Tibial artery (tissue), 4 donors: ENCODE measurements around the gene NOL9.

Source experiments
- DNase-seq, 2 donors: peaks; one replicate each; pipeline ENCODE4 v3.0.0-alpha.2; 2019
- H3K27ac ChIP-seq, 2 donors: fragments of 200-600 bp; sonication (generic) in 1 of 2; 1 replicate in 1 of 2; 2 replicates in 1 of 2; pipeline ENCODE4 v1.5.1; 2018 to 2019; ENCODE audit warnings: mild to moderate bottlenecking in 1 of 2
- H3K27me3 ChIP-seq, 2 donors: fragments of 200-600 bp; sonication (generic) in 1 of 2; one replicate each; pipeline versions ENCODE4 v1.5.1 to v1.6.0; 2016 to 2019
- H3K36me3 ChIP-seq, 3 donors: fragments of 200-600 bp; sonication (generic) in 2 of 3; one replicate each; pipeline ENCODE4 v1.5.1; 2016 to 2019; ENCODE audit warnings: mild to moderate bottlenecking in 2 of 3
- H3K4me1 ChIP-seq, 4 donors: fragments of 200-600 bp; sonication (generic) in 2 of 4; 1 replicate in 3 of 4; 2 replicates in 1 of 4; pipeline ENCODE4 v1.5.1; 2016 to 2019
- H3K4me3 ChIP-seq, 2 donors: fragments of 200-600 bp; sonication (generic) in 1 of 2; 1 replicate in 1 of 2; 2 replicates in 1 of 2; pipeline ENCODE4 v1.5.1; 2018 to 2019; ENCODE audit warnings: mild to moderate bottlenecking in 2 of 2
- H3K9me3 ChIP-seq, 3 donors: fragments of 200-600 bp; sonication (generic) in 1 of 3; one replicate each; pipeline ENCODE4 v1.5.1; 2016 to 2019
- intact Hi-C: fragments of 100-400 bp; cut with DNase I; formaldehyde crosslinking; loops from one replicate; pipeline ENCODE4 v1.15.0; 2023; ENCODE audit warnings: low total_unique reads
- TF ChIP-seq, protein P1 (sequence below), 2 experiments: fragments of 200-600 bp in 1 of 2; fragments of 450-650 bp in 1 of 2; IDR thresholded peaks; one replicate each; pipeline ENCODE4 v1.5.1; 2017 to 2019; ENCODE audit warnings: antibody characterized with exemption in 2 of 2, mild to moderate bottlenecking in 1 of 2, moderate library complexity in 1 of 2

NOL9 gene

DNA sequence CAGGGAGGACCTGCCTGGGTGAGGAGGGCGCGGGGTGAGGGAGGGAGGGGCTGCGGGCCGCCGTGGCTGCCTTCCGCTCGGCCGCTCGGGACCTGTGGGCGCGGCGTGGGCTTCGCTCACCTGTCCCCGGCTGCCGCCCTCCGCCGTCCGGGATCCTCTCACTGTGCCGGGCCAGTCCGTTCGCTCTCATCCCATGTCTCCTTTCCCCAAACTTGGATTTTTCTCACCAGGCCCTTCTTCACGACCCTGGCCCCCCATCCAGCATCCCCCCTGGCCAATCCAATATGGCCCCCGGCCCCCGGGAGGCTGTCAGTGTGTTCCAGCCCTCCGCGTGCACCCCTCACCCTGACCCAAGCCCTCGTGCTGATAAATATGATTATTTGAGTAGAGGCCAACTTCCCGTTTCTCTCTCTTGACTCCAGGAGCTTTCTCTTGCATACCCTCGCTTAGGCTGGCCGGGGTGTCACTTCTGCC, 25.8 kb upstream of the NOL9 start:
- Histone ChIP-seq H3K27ac (peak overlapping the region; percentile 95 to 96), H3K4me1 (peaks cover 8 to 46% (median 32%) of the 10 kb centered on the region in 4 donors), H3K9me3 (no peaks in the 10 kb centered on the region), H3K4me3 (peak overlapping the region; percentile 88 to 91), H3K36me3 (peaks cover 0 to 6% (median 0%) of the 10 kb centered on the region in 3 donors), H3K27me3 (no peaks in the 10 kb centered on the region)
- intact Hi-C loops, result loop anchor here (10.0 kb wide), 1 partner anchor 55 kb away; no protein-coding TSS in a partner anchor
- no peak for DNase-seq
- TF ChIP-seq, protein P1, sequence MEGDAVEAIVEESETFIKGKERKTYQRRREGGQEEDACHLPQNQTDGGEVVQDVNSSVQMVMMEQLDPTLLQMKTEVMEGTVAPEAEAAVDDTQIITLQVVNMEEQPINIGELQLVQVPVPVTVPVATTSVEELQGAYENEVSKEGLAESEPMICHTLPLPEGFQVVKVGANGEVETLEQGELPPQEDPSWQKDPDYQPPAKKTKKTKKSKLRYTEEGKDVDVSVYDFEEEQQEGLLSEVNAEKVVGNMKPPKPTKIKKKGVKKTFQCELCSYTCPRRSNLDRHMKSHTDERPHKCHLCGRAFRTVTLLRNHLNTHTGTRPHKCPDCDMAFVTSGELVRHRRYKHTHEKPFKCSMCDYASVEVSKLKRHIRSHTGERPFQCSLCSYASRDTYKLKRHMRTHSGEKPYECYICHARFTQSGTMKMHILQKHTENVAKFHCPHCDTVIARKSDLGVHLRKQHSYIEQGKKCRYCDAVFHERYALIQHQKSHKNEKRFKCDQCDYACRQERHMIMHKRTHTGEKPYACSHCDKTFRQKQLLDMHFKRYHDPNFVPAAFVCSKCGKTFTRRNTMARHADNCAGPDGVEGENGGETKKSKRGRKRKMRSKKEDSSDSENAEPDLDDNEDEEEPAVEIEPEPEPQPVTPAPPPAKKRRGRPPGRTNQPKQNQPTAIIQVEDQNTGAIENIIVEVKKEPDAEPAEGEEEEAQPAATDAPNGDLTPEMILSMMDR (IDR thresholded peaks at IDR 0.05), result no peak

DNA sequence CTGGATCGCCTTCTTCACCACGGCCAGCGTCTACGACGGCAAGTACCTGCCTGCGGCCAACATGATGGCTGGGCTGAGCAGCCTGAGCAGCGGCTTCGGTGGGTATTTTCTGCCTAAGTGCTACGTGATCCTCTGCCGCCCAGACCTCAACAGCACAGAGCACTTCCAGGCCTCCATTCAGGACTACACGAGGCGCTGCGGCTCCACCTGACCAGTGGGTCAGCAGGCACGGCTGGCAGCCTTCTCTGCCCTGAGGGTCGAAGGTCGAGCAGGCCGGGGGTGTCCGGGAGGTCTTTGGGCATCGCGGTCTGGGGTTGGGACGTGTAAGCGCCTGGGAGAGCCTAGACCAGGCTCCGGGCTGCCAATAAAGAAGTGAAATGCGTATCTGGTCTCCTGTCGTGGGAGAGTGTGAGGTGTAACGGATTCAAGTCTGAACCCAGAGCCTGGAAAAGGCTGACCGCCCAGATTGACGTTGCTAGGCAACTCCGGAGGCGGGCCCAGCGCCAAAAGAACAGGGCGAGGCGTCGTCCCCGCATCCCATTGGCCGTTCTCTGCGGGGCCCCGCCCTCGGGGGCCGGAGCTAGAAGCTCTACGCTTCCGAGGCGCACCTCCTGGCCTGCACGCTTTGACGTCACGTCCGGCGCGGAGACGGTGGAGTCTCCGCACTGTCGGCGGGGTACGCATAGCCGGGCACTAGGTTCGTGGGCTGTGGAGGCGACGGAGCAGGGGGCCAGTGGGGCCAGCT, 25.2 kb upstream of the NOL9 start, which contains the start of gene ZBTB48:
Gene ZBTB48, plus strand, starts transcription at position 621 of the 745 bp plus-strand sequence. CDS start 616 bp downstream, outside the sequence.
- peak; percentile 99 to 100 for DNase-seq
- intact Hi-C loops, result loop anchor here (10.0 kb wide), 1 partner anchor 55 kb away; no protein-coding TSS in a partner anchor
- Histone ChIP-seq H3K4me1 (peaks cover 8 to 46% (median 32%) of the 10 kb centered on the region in 4 donors), H3K9me3 (no peaks in the 10 kb centered on the region), H3K27ac (peak within 1 kb of the TSS; percentile 95 to 96), H3K4me3 (peak within 1 kb of the TSS; percentile 88 to 91), H3K36me3 (peaks cover 0 to 6% (median 0%) of the 10 kb centered on the region in 3 donors), H3K27me3 (no peaks in the 10 kb centered on the region)
- TF ChIP-seq, protein P1 (IDR thresholded peaks at IDR 0.05), result peak in 1 of 2 experiments; percentile 4

DNA sequence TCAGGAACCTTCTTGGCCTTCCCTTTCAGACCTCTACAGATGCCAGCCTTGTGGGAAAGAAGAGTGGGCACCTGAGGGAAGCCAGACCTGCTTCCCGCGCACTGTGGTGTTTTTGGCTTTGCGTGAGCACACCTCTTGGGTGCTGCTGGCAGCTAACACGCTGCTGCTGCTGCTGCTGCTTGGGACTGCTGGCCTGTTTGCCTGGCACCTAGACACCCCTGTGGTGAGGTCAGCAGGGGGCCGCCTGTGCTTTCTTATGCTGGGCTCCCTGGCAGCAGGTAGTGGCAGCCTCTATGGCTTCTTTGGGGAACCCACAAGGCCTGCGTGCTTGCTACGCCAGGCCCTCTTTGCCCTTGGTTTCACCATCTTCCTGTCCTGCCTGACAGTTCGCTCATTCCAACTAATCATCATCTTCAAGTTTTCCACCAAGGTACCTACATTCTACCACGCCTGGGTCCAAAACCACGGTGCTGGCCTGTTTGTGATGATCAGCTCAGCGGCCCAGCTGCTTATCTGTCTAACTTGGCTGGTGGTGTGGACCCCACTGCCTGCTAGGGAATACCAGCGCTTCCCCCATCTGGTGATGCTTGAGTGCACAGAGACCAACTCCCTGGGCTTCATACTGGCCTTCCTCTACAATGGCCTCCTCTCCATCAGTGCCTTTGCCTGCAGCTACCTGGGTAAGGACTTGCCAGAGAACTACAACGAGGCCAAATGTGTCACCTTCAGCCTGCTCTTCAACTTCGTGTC, 24.5 kb upstream of the NOL9 start:
- TF ChIP-seq, protein P1 (IDR thresholded peaks at IDR 0.05), result no peak
- Histone ChIP-seq H3K27me3 (peaks cover 0 to 2% of the 10 kb centered on the region in 2 donors), H3K27ac (peak overlapping the region; percentile 95 to 96), H3K4me1 (peaks cover 8 to 40% (median 32%) of the 10 kb centered on the region in 4 donors), H3K36me3 (peaks cover 0 to 6% (median 0%) of the 10 kb centered on the region in 3 donors), H3K9me3 (no peaks in the 10 kb centered on the region), H3K4me3 (peak overlapping the region; percentile 88 to 91)
- no peak for DNase-seq
- intact Hi-C loops, result no loop called here

DNA sequence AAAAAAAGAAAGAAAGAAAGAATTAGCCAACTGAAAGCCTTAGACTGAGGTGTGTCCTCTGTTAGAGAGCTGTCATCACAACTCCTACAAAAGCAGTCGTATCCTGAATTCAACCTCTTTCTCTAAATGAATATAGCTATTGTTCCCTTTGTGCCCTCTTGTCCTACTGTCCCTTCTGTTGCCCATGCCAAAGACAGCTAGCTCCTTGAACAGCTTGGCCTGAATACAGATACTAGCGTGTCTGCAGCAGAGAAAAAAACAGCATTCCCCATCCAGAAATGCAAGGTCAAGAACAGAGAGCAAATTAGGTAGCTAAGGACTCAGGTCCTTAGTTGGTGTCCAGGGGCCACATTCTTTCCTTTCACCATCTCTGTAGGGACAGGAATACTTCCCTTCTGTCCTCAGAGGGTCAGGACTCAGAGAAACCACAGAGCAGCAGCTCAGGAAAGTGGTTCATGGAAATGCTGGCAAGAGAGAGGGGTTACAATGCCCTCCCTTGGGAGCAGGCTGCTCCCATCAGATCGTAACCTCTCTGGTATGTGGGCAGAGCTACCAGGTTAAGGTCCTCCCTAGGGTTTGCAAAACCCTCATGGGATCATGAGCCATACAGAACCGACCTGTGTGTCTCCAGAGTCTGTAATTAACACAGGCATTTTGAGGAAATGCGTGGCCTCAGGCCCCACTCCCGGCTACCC, 23.7 kb upstream of the NOL9 start:
- no peaks in the 10 kb centered on the region for H3K9me3 ChIP-seq
- peaks cover 0 to 3% (median 0%) of the 10 kb centered on the region in 3 donors for H3K36me3 ChIP-seq
- intact Hi-C loops, result no loop called here
- H3K27me3 ChIP-seq, result peaks cover 0 to 2% of the 10 kb centered on the region in 2 donors
- peaks cover 8 to 40% (median 32%) of the 10 kb centered on the region in 4 donors for H3K4me1 ChIP-seq
- no peak overlapping the region for H3K4me3 ChIP-seq
- TF ChIP-seq, protein P1 (IDR thresholded peaks at IDR 0.05), result no peak
- H3K27ac ChIP-seq, result peak overlapping the region in 1 of 2 donors; percentile 95
- DNase-seq, result no peak

- TF ChIP-seq, protein P1 (IDR thresholded peaks at IDR 0.05), result no peak
- no peak for DNase-seq
- peaks cover 0 to 2% of the 10 kb centered on the region in 2 donors for H3K27me3 ChIP-seq
- H3K9me3 ChIP-seq, result peaks cover 0 to 6% (median 0%) of the 10 kb centered on the region in 3 donors
- peaks cover 6 to 11% (median 7%) of the 10 kb centered on the region in 4 donors for H3K4me1 ChIP-seq
- H3K36me3 ChIP-seq, result no peaks in the 10 kb centered on the region
- intact Hi-C loops, result no loop called here
- no peak overlapping the region for H3K27ac ChIP-seq
- H3K4me3 ChIP-seq, result no peak overlapping the region
Observed at GRCh38 chr1:6574818-6575217, 20.5 kb upstream of the NOL9 start.
